ENCODE data around the gene COL4A6.

The COL4A6 gene

GRCh38 chrX:108331126-108331909, 106.9 kb downstream of the COL4A6 start:
- no peak for DNase-seq (ENCODE audit: low read depth)

- no peak for DNase-seq (ENCODE audit: low read depth)
Measured at GRCh38 chrX:108323751-108324150, 114.5 kb downstream of the COL4A6 start.

- DNase-seq (ENCODE audit: low read depth), result no peak
Measured at GRCh38 chrX:108322234-108322633, 116.0 kb downstream of the COL4A6 start.

- no peak for DNase-seq (ENCODE audit: low read depth)
Measured at GRCh38 chrX:108316456-108316855, 121.8 kb downstream of the COL4A6 start.

- DNase-seq (ENCODE audit: low read depth), result no peak
Measured at GRCh38 chrX:108313669-108314068, 124.6 kb downstream of the COL4A6 start.

- no peak for DNase-seq (ENCODE audit: low read depth)
Measured at GRCh38 chrX:108312957-108313356, 125.3 kb downstream of the COL4A6 start.

GRCh38 chrX:108312011-108312410, 126.2 kb downstream of the COL4A6 start:
- DNase-seq (ENCODE audit: low read depth), result no peak

GRCh38 chrX:108310506-108310905, 127.7 kb downstream of the COL4A6 start:
- no peak for DNase-seq (ENCODE audit: low read depth)

- no peak for DNase-seq (ENCODE audit: low read depth)
Measured at GRCh38 chrX:108309144-108309543, 129.1 kb downstream of the COL4A6 start.

- DNase-seq (ENCODE audit: low read depth), result no peak
Measured at GRCh38 chrX:108307132-108308085, 130.8 kb downstream of the COL4A6 start.

GRCh38 chrX:108306086-108306485, 132.1 kb downstream of the COL4A6 start:
- DNase-seq (ENCODE audit: low read depth), result no peak

GRCh38 chrX:108304757-108305156, 133.5 kb downstream of the COL4A6 start:
- DNase-seq (ENCODE audit: low read depth), result no peak

GRCh38 chrX:108304210-108304609, 134.0 kb downstream of the COL4A6 start:
- no peak for DNase-seq (ENCODE audit: low read depth)

- DNase-seq (ENCODE audit: low read depth), result no peak
Measured at GRCh38 chrX:108303682-108304081, 134.5 kb downstream of the COL4A6 start.

GRCh38 chrX:108299704-108300103, 138.5 kb downstream of the COL4A6 start:
- DNase-seq (ENCODE audit: low read depth), result no peak

- no peak for DNase-seq (ENCODE audit: low read depth)
Measured at GRCh38 chrX:108299101-108299591, 139.1 kb downstream of the COL4A6 start.

GRCh38 chrX:108298165-108298602, 140.0 kb downstream of the COL4A6 start:
- DNase-seq (ENCODE audit: low read depth), result no peak

- no peak for DNase-seq (ENCODE audit: low read depth)
Measured at GRCh38 chrX:108297290-108297689, 140.9 kb downstream of the COL4A6 start.

- DNase-seq (ENCODE audit: low read depth), result no peak
Measured at GRCh38 chrX:108292053-108292452, 146.2 kb downstream of the COL4A6 start.

- DNase-seq (ENCODE audit: low read depth), result no peak
Measured at GRCh38 chrX:108285918-108286317, 152.3 kb downstream of the COL4A6 start.

- no peak for DNase-seq (ENCODE audit: low read depth)
Measured at GRCh38 chrX:108285356-108285755, 152.9 kb downstream of the COL4A6 start.

- no peak for DNase-seq (ENCODE audit: low read depth)
Measured at GRCh38 chrX:108275732-108276131, 162.5 kb downstream of the COL4A6 start.

GRCh38 chrX:108271397-108271787, 166.8 kb downstream of the COL4A6 start:
- no peak for DNase-seq (ENCODE audit: low read depth)

Measured in HS-5 (cell line).